ENCODE measurements around the gene TULP4.

The TULP4 gene

DNA sequence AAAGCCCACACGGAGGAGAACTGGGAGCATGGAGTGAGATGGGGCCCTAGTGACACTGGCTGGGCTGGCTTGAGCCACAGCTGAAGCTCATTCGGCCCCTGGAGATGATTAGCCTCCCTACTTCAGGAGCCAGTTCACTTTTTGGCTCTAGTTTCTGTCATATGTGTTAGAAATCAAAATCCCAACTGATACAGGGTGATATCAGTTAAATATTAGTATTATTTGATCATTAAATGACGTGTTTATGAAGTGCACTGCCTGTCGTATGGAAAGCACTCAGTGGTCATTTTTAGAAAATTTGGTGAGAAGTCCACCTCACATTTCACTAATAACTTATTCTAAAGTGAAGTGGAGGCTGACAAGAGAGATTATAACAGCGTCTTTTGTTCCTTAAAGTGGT lies 59.0 kb downstream of the TULP4 start:
- H3K4me1 Mint-ChIP-seq (ENCODE audit: low read depth) = peaks cover 12% of the 10 kb centered on the region
- H3K27ac Mint-ChIP-seq = no peak overlapping the region
- H3K36me3 Mint-ChIP-seq (ENCODE audit: low read depth) = peaks cover 2% of the 10 kb centered on the region
- intact Hi-C loops (cut with micrococcal nuclease) = no loop called here
- no peaks in the 10 kb centered on the region for H3K27me3 Mint-ChIP-seq
- H3K9me3 Mint-ChIP-seq = no peaks in the 10 kb centered on the region
- no peak overlapping the region for H3K4me3 Mint-ChIP-seq

DNA sequence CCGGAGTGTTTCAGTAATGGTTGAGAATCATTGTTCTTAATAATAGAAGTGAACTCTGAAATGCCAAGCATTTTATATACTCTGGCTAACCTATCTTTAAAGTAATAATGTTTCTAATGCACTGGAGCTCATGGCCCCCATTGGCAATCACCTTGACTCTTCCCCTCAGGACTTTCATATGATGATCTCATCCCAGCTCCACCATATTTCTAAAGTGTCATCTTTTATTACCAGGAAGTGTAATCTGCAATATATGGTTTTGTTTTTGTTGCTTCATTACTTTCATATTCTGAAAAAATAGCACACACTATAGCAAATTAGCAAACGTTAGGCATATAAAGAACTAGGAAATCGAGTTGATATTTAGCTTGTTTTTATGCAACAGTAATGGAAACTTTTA lies 60.3 kb downstream of the TULP4 start:
- intact Hi-C loops (cut with micrococcal nuclease) = no loop called here
- Mint-ChIP-seq H3K27me3 (no peaks in the 10 kb centered on the region), H3K4me1 (ENCODE audit: low read depth) (peaks cover 10% of the 10 kb centered on the region), H3K4me3 (no peak overlapping the region), H3K9me3 (no peaks in the 10 kb centered on the region), H3K27ac (no peak overlapping the region), H3K36me3 (ENCODE audit: low read depth) (peaks cover 4% of the 10 kb centered on the region)

DNA sequence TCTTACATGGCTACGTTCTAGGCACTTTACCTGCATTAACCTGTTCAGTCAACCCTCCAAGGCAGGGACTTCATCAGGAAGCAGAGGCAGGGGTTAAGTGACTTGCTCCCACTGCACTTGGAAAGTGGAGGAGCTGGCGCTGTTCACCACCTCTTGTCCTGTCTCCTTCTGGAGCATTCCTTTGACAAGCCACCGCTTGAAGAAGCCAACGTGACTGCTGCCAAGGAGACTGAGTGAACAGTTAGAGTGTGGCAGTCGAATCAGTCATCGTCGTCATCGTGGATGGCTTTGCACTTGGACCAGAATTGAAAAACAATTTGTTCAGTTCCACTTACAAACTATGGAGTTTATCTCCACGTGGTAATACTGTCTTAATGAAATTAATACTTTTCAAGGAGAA lies 60.9 kb downstream of the TULP4 start:
- no peaks in the 10 kb centered on the region for H3K9me3 Mint-ChIP-seq
- peaks cover 10% of the 10 kb centered on the region for H3K4me1 Mint-ChIP-seq (ENCODE audit: low read depth)
- H3K27me3 Mint-ChIP-seq = no peaks in the 10 kb centered on the region
- intact Hi-C loops (cut with micrococcal nuclease) = no loop called here
- peaks cover 4% of the 10 kb centered on the region for H3K36me3 Mint-ChIP-seq (ENCODE audit: low read depth)
- H3K4me3 Mint-ChIP-seq = no peak overlapping the region
- no peak overlapping the region for H3K27ac Mint-ChIP-seq

GRCh38 chr6:158374020-158374419 lies 61.8 kb downstream of the TULP4 start:
- H3K4me1 Mint-ChIP-seq (ENCODE audit: low read depth) = peaks cover 10% of the 10 kb centered on the region
- H3K36me3 Mint-ChIP-seq (ENCODE audit: low read depth) = peaks cover 4% of the 10 kb centered on the region
- H3K27ac Mint-ChIP-seq = no peak overlapping the region
- intact Hi-C loops (cut with micrococcal nuclease) = no loop called here
- H3K4me3 Mint-ChIP-seq = no peak overlapping the region
- H3K9me3 Mint-ChIP-seq = no peaks in the 10 kb centered on the region
- no peaks in the 10 kb centered on the region for H3K27me3 Mint-ChIP-seq

- peaks cover 4% of the 10 kb centered on the region for H3K36me3 Mint-ChIP-seq (ENCODE audit: low read depth)
- peaks cover 15% of the 10 kb centered on the region for H3K4me1 Mint-ChIP-seq (ENCODE audit: low read depth)
- H3K27ac Mint-ChIP-seq = no peak overlapping the region
- no peaks in the 10 kb centered on the region for H3K9me3 Mint-ChIP-seq
- intact Hi-C loops (cut with micrococcal nuclease) = no loop called here
- H3K27me3 Mint-ChIP-seq = no peaks in the 10 kb centered on the region
- H3K4me3 Mint-ChIP-seq = no peak overlapping the region
Observed at GRCh38 chr6:158376631-158377081, 64.4 kb downstream of the TULP4 start.

DNA sequence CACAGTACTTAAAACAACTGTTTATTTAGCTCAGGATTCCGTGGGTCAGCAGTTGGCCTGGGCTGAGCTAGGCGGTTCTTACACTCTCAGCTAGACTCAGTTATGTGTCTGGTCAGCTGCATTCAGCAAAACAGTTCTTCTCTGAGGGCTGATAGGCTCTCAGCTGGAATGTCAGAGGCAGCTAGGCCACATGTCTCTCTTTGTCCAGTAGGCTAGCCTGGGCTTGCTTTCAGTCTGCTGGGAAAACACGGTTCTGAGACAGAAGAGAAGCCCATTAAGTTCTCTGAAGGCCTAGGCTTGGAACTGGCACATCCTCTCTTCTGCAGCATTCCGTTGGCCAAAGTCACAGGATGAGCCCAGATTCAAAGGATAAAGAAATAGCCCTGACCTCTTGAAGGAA lies 65.6 kb downstream of the TULP4 start:
- H3K9me3 Mint-ChIP-seq = no peaks in the 10 kb centered on the region
- peaks cover 4% of the 10 kb centered on the region for H3K36me3 Mint-ChIP-seq (ENCODE audit: low read depth)
- H3K4me3 Mint-ChIP-seq = no peak overlapping the region
- intact Hi-C loops (cut with micrococcal nuclease) = no loop called here
- H3K27me3 Mint-ChIP-seq = no peaks in the 10 kb centered on the region
- peaks cover 15% of the 10 kb centered on the region for H3K4me1 Mint-ChIP-seq (ENCODE audit: low read depth)
- no peak overlapping the region for H3K27ac Mint-ChIP-seq

- Mint-ChIP-seq H3K36me3 (ENCODE audit: low read depth) (peaks cover 4% of the 10 kb centered on the region), H3K4me3 (no peak overlapping the region), H3K4me1 (ENCODE audit: low read depth) (peaks cover 12% of the 10 kb centered on the region), H3K9me3 (no peaks in the 10 kb centered on the region), H3K27ac (no peak overlapping the region), H3K27me3 (no peaks in the 10 kb centered on the region)
- intact Hi-C loops (cut with micrococcal nuclease) = no loop called here
Observed at GRCh38 chr6:158379336-158379735, 67.1 kb downstream of the TULP4 start.

DNA sequence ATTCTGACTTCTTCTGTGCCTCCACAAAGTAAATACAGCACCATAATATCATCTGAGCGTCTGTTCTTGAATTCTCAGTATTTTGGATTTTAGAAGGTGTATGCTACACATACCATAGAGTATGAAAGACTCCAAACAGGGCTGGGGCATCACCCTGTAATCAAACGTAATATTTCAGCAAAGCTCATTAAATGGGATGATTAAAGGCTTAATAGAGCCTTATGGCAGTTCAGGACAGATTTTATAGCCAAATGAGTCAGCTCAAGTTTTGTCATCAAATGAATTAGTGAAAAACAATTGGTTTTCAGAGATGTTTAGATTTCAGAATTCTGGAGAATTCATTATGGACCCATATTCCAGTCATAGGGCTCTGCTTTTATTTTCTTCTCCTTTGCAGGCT lies 68.9 kb downstream of the TULP4 start:
- H3K9me3 Mint-ChIP-seq = no peaks in the 10 kb centered on the region
- no peak overlapping the region for H3K27ac Mint-ChIP-seq
- H3K27me3 Mint-ChIP-seq = no peaks in the 10 kb centered on the region
- no peak overlapping the region for H3K4me3 Mint-ChIP-seq
- peaks cover 2% of the 10 kb centered on the region for H3K36me3 Mint-ChIP-seq (ENCODE audit: low read depth)
- intact Hi-C loops (cut with micrococcal nuclease) = no loop called here
- H3K4me1 Mint-ChIP-seq (ENCODE audit: low read depth) = peaks cover 10% of the 10 kb centered on the region

DNA sequence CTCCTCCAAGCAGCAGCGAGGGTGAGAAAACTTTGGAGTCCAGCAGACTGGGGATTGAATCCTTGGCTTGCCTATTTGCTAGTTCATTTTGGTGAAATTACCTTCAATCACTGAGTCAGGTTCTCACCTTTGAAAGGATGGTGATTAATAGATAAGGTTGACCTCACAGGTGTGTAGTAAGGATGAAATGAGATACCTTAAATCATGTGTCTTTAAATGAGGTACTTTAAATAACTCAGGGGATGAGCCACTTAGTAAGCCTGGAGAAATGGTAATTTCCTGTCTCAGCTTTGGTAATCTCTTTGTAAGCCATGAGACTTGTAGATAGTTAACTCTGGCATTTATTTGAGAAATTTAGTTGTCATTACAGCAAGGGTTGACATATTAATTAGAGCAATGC lies 70.2 kb downstream of the TULP4 start:
- intact Hi-C loops (cut with micrococcal nuclease) = no loop called here

GRCh38 chr6:158383057-158383456 lies 70.8 kb downstream of the TULP4 start:
- no peaks in the 10 kb centered on the region for H3K36me3 Mint-ChIP-seq (ENCODE audit: low read depth)
- intact Hi-C loops (cut with micrococcal nuclease) = no loop called here
- no peak overlapping the region for H3K4me3 Mint-ChIP-seq
- H3K9me3 Mint-ChIP-seq = no peaks in the 10 kb centered on the region
- no peaks in the 10 kb centered on the region for H3K27me3 Mint-ChIP-seq
- H3K4me1 Mint-ChIP-seq (ENCODE audit: low read depth) = peaks cover 6% of the 10 kb centered on the region
- no peak overlapping the region for H3K27ac Mint-ChIP-seq

More for the DNA sequence above, 70.2 kb downstream of the TULP4 start:
- Mint-ChIP-seq H3K4me1 (ENCODE audit: low read depth) (peaks cover 6% of the 10 kb centered on the region), H3K27ac (no peak overlapping the region), H3K4me3 (no peak overlapping the region), H3K9me3 (no peaks in the 10 kb centered on the region), H3K27me3 (no peaks in the 10 kb centered on the region), H3K36me3 (ENCODE audit: low read depth) (no peaks in the 10 kb centered on the region)

GRCh38 chr6:158383542-158383941 lies 71.3 kb downstream of the TULP4 start:
- intact Hi-C loops (cut with micrococcal nuclease) = no loop called here
- H3K4me1 Mint-ChIP-seq (ENCODE audit: low read depth) = peaks cover 6% of the 10 kb centered on the region
- H3K9me3 Mint-ChIP-seq = no peaks in the 10 kb centered on the region
- no peaks in the 10 kb centered on the region for H3K27me3 Mint-ChIP-seq
- H3K36me3 Mint-ChIP-seq (ENCODE audit: low read depth) = no peaks in the 10 kb centered on the region
- H3K4me3 Mint-ChIP-seq = no peak overlapping the region
- no peak overlapping the region for H3K27ac Mint-ChIP-seq

DNA sequence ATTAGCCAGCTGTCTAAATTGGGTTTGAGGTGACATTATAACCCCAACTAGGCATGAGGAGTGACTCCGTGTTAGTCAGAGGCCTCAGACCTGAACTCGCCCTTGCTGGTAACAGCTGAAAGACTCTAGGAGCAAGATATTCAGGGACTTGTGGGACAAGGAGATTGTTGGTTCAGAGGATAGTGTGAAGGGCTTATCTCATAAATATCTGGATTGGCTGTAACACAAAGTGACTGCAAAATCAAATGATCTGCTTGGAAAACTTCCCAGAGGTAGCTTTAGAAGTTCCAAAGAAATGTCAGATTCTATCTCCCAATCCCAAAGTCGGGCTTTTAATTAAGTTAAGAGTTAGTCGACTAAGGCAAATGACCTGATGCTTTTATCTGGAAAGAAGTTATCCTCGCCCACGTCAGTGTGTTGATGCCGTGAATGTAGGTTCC lies 72.4 kb downstream of the TULP4 start:
- intact Hi-C loops (cut with micrococcal nuclease) = no loop called here
- Mint-ChIP-seq H3K4me3 (no peak overlapping the region), H3K4me1 (ENCODE audit: low read depth) (peaks cover 3% of the 10 kb centered on the region), H3K27ac (no peak overlapping the region), H3K36me3 (ENCODE audit: low read depth) (no peaks in the 10 kb centered on the region), H3K9me3 (no peaks in the 10 kb centered on the region), H3K27me3 (no peaks in the 10 kb centered on the region)

- intact Hi-C loops (cut with micrococcal nuclease) = no loop called here
- H3K4me3 Mint-ChIP-seq = no peak overlapping the region
- no peak overlapping the region for H3K27ac Mint-ChIP-seq
- no peaks in the 10 kb centered on the region for H3K27me3 Mint-ChIP-seq
- no peaks in the 10 kb centered on the region for H3K4me1 Mint-ChIP-seq (ENCODE audit: low read depth)
- H3K9me3 Mint-ChIP-seq = peaks cover 6% of the 10 kb centered on the region
- peaks cover 4% of the 10 kb centered on the region for H3K36me3 Mint-ChIP-seq (ENCODE audit: low read depth)
Observed at GRCh38 chr6:158387036-158387435, 74.8 kb downstream of the TULP4 start.

GRCh38 chr6:158387578-158387977 lies 75.3 kb downstream of the TULP4 start:
- Mint-ChIP-seq H3K27ac (no peak overlapping the region), H3K4me1 (ENCODE audit: low read depth) (no peaks in the 10 kb centered on the region), H3K36me3 (ENCODE audit: low read depth) (peaks cover 8% of the 10 kb centered on the region), H3K9me3 (peaks cover 10% of the 10 kb centered on the region), H3K4me3 (no peak overlapping the region), H3K27me3 (no peaks in the 10 kb centered on the region)
- intact Hi-C loops (cut with micrococcal nuclease) = no loop called here

- Mint-ChIP-seq H3K27ac (no peak overlapping the region), H3K4me1 (ENCODE audit: low read depth) (no peaks in the 10 kb centered on the region), H3K9me3 (peaks cover 18% of the 10 kb centered on the region), H3K27me3 (no peaks in the 10 kb centered on the region), H3K4me3 (no peak overlapping the region), H3K36me3 (ENCODE audit: low read depth) (peaks cover 17% of the 10 kb centered on the region)
- intact Hi-C loops (cut with micrococcal nuclease) = no loop called here
Observed at GRCh38 chr6:158388727-158389126, 76.5 kb downstream of the TULP4 start.

Data from dendritic cell treated with granulocyte-macrophage colony-stimulating factor and Interleukin-4, amounts not matched to agents 40 ng/mL and 50 ng/mL, for 4 days (primary cell).